ENCODE data around the gene FRAS1. TPM values are rescaled to one million over a fixed set of nuclear protein-coding genes. Genes with fewer than 3 reads are reported as not detected.

The FRAS1 gene
- total and polyA plus RNA-seq, 9 donors, result 0.16 to 5.3 (median 1.4) TPM

GRCh38 chr4:78567500-78568060, 510.5 kb downstream of the FRAS1 start:
- no peak for DNase-seq
- no peaks in the 10 kb centered on the region for H3K36me3 ChIP-seq
- 94 to 100% (median 98%) methylated on average over 2 of the region's 2 CpGs for WGBS, 3 donors
- intact Hi-C loops (cut with DNase I), result no loop called here
- H3K9me3 ChIP-seq, result no peaks in the 10 kb centered on the region
- H3K4me3 ChIP-seq, result no peak overlapping the region
- peaks cover 2% of the 10 kb centered on the region for H3K4me1 ChIP-seq (ENCODE audit: insufficient read depth)
- no peak overlapping the region for H3K27ac ChIP-seq
- TF ChIP-seq, protein P1, sequence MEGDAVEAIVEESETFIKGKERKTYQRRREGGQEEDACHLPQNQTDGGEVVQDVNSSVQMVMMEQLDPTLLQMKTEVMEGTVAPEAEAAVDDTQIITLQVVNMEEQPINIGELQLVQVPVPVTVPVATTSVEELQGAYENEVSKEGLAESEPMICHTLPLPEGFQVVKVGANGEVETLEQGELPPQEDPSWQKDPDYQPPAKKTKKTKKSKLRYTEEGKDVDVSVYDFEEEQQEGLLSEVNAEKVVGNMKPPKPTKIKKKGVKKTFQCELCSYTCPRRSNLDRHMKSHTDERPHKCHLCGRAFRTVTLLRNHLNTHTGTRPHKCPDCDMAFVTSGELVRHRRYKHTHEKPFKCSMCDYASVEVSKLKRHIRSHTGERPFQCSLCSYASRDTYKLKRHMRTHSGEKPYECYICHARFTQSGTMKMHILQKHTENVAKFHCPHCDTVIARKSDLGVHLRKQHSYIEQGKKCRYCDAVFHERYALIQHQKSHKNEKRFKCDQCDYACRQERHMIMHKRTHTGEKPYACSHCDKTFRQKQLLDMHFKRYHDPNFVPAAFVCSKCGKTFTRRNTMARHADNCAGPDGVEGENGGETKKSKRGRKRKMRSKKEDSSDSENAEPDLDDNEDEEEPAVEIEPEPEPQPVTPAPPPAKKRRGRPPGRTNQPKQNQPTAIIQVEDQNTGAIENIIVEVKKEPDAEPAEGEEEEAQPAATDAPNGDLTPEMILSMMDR (IDR thresholded peaks at IDR 0.05), result no peak
- TF ChIP-seq POLR2A (IDR thresholded peaks at IDR 0.05), result no peak
- TF ChIP-seq EP300 (IDR thresholded peaks at IDR 0.05), result no peak
- H3K27me3 ChIP-seq, result no peaks in the 10 kb centered on the region

DNA sequence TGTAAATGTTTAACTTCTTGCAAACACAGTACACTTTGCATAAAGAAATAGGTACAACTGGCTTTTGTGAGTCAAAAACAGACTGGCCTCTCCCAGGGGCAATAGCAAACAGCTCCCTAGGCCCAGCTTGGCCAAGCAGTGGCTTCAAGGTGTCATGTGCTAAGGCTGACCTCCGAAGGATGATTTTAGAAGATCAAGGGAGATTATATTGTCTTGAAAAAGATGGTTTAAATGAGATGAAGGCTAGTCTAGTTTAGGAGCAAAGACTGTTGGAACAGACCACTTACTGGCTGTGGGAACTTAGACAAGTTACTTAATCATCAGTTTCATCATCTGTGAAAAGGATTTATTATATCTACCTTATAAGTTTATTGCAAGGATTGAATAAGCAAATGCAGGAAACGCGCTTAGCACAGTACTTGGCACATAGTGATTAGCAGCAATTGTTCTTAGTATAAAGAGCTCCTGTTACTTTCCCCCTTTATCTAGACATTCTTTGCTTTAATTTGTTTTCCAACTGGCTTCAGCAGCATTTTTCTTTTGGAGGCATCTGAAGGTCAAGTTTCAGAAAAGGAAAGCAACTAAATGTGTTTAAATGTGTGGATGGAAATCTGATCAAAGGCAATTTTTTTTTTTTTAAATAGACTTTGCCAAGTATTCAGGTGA, 511.6 kb downstream of the FRAS1 start:
- TF ChIP-seq, protein P1 (IDR thresholded peaks at IDR 0.05), result no peak
- TF ChIP-seq EP300 (IDR thresholded peaks at IDR 0.05), result no peak
- TF ChIP-seq POLR2A (IDR thresholded peaks at IDR 0.05), result no peak
- intact Hi-C loops (cut with DNase I), result no loop called here
- no peak overlapping the region for H3K4me3 ChIP-seq
- DNase-seq, result no peak
- H3K9me3 ChIP-seq, result no peaks in the 10 kb centered on the region
- H3K4me1 ChIP-seq (ENCODE audit: insufficient read depth), result peaks cover 2% of the 10 kb centered on the region
- no peaks in the 10 kb centered on the region for H3K27me3 ChIP-seq
- no peaks in the 10 kb centered on the region for H3K36me3 ChIP-seq
- H3K27ac ChIP-seq, result no peak overlapping the region
- WGBS, 3 donors, result 41 to 42% (median 42%) methylated on average over 3 of the region's 3 CpGs

- Histone ChIP-seq H3K9me3 (no peaks in the 10 kb centered on the region), H3K4me3 (no peak overlapping the region), H3K27ac (no peak overlapping the region), H3K27me3 (no peaks in the 10 kb centered on the region), H3K36me3 (no peaks in the 10 kb centered on the region), H3K4me1 (ENCODE audit: insufficient read depth) (peaks cover 2% of the 10 kb centered on the region)
- WGBS, 3 donors, result 14 to 19% (median 15%) methylated on average over 6 of the region's 6 CpGs
- no peak for TF ChIP-seq POLR2A (IDR thresholded peaks at IDR 0.05)
- no peak for TF ChIP-seq EP300 (IDR thresholded peaks at IDR 0.05)
- intact Hi-C loops (cut with DNase I), result no loop called here
- no peak for DNase-seq
Observed at GRCh38 chr4:78569306-78569821, 512.2 kb downstream of the FRAS1 start.

DNA sequence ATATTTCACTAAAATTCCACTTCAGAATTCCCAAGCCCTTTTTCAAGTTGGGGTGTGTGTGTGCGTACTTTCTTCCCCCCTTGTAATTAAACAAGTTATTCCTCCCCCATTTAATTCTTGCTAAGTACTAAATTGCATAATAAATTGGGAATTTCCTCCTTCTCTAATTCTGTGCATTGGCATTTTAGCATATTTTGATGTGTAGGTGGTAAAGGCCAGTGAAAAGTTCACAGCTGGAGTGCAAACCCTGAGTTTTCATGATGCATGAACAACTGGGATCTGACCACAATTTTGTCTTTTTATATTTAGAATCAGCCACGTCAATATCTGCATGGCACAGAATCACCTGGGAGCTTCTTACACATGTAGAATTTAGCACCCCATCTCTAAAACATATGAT, 513.0 kb downstream of the FRAS1 start:
- 79 to 89% (median 80%) methylated on average over 2 of the region's 2 CpGs for WGBS, 3 donors
- Histone ChIP-seq H3K4me3 (no peak overlapping the region), H3K4me1 (ENCODE audit: insufficient read depth) (peaks cover 2% of the 10 kb centered on the region), H3K27ac (no peak overlapping the region), H3K9me3 (no peaks in the 10 kb centered on the region), H3K36me3 (no peaks in the 10 kb centered on the region), H3K27me3 (no peaks in the 10 kb centered on the region)
- TF ChIP-seq, protein P1 (IDR thresholded peaks at IDR 0.05), result no peak
- TF ChIP-seq EP300 (IDR thresholded peaks at IDR 0.05), result no peak
- TF ChIP-seq POLR2A (IDR thresholded peaks at IDR 0.05), result no peak
- intact Hi-C loops (cut with DNase I), result no loop called here
- DNase-seq, result no peak

GRCh38 chr4:78571804-78572203, 514.7 kb downstream of the FRAS1 start:
- DNase-seq, result no peak
- 94 to 98% (median 95%) methylated on average over 1 of the region's 1 CpG for WGBS, 3 donors
- intact Hi-C loops (cut with DNase I), result no loop called here
- peaks cover 2% of the 10 kb centered on the region for H3K4me1 ChIP-seq (ENCODE audit: insufficient read depth)
- H3K27me3 ChIP-seq, result no peaks in the 10 kb centered on the region
- TF ChIP-seq EP300 (IDR thresholded peaks at IDR 0.05) (no peak), POLR2A (IDR thresholded peaks at IDR 0.05) (no peak)
- TF ChIP-seq, protein P1 (IDR thresholded peaks at IDR 0.05), result no peak
- H3K27ac ChIP-seq, result no peak overlapping the region
- no peaks in the 10 kb centered on the region for H3K36me3 ChIP-seq
- H3K4me3 ChIP-seq, result no peak overlapping the region
- no peaks in the 10 kb centered on the region for H3K9me3 ChIP-seq

Data from ovary (tissue), 9 donors.